HG02571 (cell line): ENCODE results near the gene TACR2.
"Not testable (repeated sequence)": the region's sequence is repeated elsewhere in the genome, so short reads cannot be mapped to it uniquely, and the experiment has no call there.

ENCODE experiments used
- ATAC-seq: cut with Tn5 transposase; IDR thresholded peaks from one replicate; pipeline ENCODE4 v1.9.1; 2021; ENCODE audit warnings: mild to moderate bottlenecking, moderate library complexity; ENCODE audit not compliant: unreplicated experiment

TACR2 gene

DNA sequence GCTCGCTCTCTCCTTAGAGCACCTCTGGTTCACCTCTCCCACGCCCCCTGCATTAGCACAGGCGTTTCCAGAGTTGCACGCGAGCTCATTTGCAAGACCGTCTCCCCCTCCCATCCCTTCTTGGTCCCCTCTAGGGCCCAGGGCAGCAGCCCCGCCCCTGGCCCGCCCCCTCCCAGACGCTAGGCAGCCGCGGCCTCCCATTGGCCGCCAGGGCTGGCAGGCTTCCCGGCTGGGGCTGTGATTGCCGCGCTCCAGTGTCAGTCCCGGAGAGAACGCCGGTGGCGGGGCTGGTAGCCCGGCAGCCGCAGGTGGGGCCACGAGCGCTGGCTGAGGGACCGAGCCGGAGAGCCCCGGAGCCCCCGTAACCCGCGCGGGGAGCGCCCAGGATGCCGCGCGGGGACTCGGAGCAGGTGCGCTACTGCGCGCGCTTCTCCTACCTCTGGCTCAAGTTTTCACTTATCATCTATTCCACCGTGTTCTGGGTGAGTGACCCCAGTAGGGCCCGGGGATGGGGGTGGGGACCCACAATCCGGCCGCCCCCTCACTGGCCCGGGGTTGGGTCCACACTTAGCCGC is 34.6 kb upstream of the TACR2 start, which contains the start of gene TSPAN15:
TSS of gene TSPAN15 (plus strand) at position 257 of the 575 bp plus-strand sequence. CDS start at position 387, 130 bp downstream.
- peak; percentile 79 for ATAC-seq

DNA sequence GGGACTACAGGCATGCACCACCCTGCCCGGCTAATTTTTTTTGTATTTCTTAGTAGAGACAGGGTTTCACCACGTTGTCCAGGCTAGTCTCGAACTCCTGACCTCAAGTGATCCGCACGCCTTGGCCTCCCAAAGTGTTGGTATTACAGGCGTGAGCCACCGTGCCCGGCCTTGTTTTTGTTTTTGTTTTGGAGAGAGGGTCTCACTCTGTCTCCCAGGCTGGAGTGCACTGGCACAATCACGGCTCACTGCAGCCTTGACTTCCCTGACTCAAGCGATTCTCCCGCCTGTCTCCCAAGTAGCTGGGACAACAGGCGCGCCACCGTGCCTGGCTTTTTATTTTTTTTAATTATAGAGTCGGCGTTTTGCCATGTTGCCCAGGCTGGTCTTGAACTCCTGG is 33.7 kb upstream of the TACR2 start:
- not testable (repeated sequence) for ATAC-seq

DNA sequence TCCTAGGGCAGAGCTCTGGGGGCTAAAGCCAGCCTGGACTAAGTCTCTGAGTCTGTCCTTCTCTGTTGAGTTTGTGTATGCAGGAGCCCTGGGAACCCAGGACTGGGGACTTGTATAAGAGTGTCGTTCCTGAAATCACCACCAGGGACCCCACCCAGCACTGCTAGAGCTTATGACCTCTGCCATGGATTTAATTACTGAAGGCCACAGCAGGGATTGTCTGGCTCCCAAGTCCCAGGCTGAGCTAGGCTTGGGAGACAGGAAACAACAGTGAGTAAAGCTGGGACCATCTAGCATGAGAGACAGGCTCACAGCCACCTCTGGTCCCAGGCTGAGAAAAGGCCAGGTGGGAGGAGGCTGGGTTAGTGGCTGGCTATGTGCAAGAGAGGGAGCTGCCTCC is 33.1 kb upstream of the TACR2 start:
- no peak for ATAC-seq

DNA sequence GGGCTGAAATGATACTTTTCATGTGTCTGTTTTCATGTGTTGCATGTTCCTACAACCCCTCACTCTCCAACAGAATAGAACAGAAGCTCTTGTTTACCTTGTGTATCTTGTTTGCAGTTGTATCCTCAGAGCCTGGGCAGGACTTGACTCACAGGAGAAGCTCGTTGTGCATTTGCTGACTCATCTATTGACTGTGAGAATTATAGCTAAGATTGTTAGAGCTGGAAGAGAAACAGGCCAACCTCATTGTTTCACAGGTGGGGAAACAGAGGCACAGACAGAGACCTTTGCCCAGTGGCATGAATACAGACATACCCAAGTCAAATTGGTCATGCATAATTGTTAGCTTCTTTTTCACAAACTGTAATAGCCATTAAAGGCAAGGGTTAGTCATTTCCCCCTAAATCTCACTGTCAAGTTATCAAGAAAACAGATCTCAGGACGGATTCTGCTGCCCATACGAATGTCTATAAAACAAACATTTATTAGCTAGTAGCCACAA is 30.0 kb upstream of the TACR2 start:
- ATAC-seq = no peak

DNA sequence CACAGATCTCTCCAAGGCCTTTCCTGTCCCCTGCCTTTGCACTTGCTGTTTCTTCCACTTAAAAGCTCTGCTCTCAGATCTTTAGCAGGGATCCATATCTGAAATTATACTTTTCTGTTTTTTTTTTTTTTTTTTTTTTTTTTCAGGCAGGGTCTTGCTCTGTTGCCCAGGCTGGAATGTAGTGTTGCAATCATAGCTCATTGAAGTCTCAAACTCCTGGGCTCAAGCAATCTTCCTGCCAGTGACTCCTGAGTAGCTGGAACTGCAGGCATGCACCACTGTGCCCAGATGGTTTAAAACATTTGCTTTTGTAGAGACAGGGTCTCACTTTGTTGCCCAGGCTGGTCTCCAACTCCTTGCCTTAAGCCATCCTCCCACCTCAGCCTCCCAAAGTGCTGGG is 29.5 kb upstream of the TACR2 start:
- ATAC-seq = no peak

DNA sequence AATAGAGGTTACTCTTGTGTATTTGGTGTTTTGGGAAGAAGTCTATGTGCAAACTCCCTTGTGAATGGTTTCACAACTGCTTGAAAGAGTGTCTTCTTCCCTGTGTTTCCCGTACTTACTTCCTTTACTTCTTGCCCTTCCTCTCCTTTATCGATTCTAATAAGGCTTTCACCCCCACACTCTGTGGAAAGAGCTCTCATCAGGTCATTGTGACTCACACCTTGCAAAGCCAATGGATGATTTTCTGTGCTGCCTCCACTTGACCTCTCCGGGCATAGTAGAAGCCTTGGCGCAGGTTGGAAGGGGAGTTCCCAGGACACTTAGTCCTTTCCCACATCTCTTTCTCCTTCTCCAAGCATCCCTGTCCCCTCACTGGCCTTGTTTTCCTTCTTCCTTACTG is 28.3 kb upstream of the TACR2 start:
- ATAC-seq = no peak

DNA sequence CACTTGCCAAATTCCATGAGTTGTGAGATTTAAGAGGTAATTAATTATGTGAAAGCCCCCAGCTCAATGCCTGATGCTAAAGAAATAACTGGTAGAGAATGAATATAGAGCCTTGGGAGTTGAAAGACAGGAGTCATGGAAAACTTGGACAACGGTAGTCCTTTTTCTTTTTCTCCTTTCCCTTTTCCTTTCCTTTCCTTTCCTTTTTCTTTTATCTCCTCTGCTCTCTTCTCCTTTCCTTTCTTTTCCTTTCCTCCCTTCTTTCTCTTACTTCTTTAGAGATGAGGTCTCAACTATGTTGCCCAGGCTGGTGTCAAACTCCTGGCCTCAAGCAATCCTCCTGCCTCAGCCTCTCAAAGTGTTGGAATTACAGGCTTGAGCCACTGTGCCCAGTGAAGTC is 26.6 kb upstream of the TACR2 start:
- ATAC-seq = no peak

DNA sequence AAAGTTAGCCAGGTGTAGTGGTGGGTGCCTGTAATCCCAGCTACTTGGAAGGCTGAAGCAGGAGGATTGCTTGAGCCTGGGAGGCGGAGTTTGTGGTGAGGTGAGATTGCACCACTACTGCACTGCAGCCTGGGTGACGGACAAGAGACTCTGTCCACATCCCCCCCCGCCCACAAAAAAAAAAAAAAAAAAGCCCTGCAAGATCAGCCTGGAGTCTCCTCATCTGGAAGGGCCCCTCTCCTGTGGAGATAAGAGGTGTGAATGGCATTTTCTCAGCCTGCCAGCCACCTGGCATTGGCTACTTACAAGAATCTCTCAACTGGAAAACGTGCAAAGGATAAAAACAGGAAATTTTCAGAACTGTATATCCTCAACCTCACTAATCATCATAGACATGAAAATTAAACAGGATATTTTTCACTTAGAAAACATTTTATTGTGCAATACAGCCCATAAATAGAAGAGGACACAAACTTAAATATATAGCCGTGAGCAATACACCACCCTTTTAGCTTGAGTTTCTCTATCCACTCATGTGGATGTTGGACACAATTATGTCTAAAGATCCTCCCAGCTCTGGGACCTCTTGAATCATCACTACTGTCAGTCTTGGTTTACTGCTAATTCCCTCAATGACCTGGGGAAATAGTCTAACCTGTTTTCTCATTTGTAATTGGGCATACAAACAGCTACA is 23.2 kb upstream of the TACR2 start:
- no peak for ATAC-seq

DNA sequence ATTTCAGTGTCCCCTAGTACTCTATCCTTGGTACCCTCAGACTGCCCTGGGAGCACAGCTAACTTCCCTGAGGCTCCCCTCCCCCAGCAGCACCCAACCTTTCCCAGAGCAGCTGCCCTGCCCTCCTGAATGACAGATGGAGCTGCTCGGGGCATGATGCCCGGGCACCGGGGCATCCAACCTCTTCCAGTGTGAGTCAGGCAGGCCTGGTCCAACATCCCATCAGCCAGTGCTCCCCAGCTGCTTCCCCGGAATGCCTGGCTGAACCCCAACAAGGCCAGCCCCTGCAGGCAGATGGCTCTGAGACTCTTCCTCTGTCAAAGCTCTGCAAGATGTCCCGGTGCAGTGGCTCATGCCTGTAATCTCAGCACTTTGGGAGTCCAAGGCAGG is 22.6 kb upstream of the TACR2 start:
- no peak for ATAC-seq

DNA sequence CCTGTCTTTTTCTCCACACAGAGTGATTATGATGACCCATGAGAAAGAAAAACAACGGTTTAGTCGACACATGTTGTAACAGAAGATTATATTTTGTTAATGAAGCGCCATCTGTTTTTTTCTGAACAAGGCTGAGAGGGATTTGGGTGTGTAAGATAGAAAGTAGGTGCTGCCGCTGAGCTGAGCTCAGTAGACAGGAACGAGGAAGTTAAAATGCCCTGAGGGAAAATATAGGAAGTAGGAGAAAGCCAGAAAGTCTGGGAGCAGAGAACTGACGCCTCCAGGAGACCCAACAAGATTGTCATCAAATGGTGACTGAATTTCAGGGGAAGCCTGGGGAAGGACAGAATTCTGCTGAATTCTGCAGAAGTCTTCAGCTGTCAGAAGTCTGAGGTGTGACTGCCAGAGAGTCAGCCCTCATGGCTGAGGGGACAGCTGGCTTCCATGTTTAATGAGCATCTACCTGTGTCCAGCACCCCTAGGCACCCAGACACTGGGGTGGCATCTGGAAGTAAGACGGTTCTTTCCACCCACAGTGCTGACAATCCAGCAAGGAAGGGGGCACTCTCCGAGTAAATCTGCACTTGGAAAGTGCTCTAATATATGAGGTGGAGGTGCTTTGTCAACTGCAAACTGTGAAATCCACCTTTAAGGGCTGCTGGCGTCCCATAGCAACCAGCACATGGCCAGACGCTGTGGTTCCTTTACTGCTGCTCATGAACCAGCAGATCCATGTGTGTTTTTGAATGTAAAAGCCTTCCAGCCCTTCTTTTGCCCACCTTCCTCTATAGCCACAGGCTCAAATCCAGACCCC is 22.0 kb upstream of the TACR2 start:
- ATAC-seq = no peak

DNA sequence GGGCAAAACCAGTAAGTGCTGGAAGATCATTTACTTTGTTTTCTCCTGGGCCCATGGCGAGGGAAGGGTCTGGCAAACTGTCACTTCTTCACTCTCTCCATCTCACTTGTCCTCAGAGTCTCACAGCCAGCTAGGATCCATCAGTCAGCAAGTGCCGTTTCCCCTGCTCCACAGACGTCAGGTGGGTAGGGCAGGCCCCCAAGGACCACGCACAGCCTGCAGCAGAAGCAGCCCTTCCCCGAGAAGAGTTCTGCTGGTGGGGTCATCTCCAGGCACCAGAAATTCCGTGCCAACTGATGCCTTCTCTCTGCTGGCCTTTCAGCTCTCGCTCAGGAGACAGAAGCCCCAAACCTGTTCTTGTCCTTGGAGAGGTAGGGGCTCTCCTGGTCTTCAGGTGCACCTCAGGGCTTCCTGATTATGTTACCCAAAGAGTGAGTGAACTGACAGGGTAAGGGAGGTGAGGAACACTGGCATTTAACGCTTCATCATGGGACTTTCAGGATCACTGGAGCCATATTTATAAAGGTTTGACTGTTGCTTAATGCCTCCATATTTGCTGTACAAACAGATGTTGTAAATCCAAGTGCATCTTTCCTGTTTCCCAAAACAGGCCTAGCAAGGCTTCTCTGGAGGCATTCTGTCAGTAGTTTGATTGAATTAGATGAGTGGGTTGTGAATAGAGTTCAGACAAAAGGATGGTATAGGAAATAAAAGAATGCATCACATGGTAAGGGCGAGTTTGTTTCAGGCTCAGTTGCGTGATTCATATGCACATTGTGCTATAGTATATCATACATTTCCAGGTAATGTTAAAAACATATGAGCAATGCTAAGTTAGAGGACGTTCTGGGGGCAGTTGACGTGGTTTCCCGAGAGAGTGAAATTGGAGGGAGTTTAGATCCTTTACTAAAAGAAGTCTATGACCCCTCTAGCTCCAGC is 20.9 kb upstream of the TACR2 start:
- ATAC-seq = no peak

DNA sequence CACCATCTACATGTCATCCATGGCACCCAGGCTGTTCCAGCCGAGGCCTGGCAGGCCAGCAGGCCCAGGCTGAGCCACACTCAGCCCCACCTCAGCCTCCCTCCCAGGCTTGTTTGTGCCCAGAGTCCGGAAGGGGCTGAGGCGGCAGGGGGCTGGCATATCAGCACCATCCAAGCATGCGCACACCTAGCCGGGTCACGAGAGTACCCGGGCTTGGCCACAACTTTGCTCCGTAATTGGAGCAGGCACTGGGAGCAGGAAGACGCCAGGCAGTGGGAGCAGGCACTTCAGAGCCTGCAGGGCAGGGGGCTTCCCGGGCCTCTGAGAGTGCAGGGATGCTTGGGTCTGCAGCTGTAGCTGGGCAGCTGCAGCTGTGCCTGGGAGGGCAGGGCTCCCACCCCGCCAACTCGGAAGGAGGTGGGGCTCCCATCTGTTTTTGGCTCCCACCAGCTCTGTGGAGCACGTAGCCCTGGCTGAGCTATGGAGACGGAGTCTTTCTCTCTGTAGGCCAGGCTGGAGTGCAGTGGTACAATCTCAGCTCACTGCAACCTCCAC is 19.3 kb upstream of the TACR2 start:
- ATAC-seq = no peak

DNA sequence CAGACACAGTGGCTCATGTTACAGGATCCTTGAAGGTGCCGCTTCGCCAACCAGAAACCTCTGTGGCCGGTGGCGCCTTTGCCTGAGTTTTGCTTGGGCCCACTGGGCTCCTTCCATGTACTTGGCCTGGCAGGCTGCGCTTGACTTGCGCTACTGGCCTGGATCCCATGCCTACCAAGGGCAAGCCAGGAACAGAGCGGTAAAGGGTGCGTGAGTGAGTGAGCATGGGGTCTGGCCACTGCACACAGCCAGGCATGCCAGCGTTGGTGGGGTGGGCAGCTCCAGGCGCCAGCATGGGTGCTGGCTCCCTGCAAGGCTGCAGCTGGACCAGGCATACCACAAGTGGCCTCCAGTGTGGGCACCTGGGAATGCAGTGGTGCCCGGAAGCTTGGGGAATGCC is 18.2 kb upstream of the TACR2 start:
- ATAC-seq = no peak

DNA sequence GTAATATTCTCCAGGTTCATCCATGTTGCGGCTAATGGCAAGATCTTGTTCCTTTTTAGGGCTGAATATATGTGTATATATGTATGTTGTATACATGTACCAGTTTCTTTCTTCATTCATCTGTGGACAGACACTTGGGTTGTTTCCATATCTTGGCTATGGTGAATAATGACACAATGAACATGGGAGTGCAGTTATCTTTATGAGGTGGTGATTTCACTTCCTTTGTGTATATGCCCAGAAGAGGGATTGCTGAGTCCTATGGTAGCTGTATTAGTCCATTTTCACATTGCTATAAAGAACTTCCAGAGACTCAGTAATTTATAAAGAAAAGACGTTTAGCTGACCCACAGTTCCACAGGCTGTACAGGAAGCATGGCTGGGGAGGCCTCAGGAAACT is 17.5 kb upstream of the TACR2 start:
- no peak for ATAC-seq

DNA sequence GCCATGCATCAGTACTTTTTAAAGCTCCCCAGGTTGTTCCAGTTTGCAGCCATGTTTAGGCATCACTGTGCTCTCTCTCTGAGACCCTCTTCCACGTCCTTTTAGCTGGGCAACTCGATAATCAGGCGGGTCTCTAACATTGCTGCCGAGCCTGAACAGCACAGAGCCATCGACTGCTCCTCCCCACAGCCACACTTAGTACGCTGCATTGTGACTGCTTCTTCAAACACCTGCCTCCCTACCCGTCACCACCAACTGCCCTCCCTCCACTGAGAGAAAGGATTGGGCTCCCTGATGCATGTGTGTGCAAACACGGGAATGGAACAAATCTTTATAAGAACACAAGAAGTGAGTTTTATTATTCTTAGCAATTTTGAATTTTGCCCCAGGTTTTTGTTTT is 11.4 kb upstream of the TACR2 start:
- no peak for ATAC-seq

DNA sequence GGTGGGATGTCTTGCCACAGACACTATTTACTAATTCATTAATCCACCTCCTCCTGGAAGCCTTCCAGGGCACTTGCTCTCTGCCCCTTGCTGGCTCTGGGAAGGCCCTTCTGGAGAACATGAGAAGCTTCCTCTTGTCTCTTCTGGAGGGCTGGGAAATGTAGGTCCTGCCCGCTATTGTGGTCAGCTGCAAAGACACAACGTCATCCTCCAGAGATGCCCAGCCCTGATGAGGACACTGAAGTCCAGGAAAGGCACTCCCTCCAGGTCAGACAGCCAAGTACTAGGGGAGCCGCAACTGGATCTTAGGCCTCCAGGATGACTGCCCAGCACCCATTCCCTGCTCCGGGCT is 9.6 kb upstream of the TACR2 start:
- no peak for ATAC-seq

DNA sequence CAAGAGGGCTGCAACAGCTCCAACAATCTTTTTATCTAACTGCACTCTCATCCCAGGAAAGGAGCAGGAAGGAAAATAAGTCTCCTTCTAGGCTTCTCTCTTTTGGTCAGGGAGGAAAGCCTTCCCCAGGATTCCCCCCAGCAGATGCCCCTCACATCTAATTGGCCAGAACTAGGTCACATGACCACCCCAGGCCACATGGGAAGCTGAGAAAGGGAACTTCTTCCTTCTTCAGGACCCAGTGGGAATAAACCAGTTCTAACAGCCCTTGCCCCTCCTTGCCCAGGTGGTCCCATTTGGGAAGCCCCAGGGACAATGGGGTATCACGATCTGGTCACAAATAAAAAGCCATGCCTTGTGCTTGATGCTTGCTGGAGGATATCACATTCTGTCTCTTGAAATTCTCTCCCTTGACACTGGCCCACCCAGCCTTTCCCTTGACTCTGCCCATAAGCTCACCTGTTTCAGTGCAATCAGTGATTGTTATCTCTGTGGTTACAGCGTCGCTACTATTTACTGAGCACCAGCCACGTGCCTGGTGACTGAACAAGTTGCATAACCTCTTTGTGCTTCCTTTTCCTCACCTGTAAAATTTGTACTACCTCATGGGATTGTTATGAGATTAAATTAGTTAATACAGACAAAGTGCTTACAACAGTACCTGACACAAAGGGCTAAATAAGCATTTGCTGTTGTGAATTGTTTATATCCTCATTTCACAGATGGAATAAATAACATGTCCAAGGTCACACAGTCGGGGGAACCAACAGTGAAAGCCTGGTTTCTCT is 9.0 kb upstream of the TACR2 start:
- ATAC-seq = no peak

DNA sequence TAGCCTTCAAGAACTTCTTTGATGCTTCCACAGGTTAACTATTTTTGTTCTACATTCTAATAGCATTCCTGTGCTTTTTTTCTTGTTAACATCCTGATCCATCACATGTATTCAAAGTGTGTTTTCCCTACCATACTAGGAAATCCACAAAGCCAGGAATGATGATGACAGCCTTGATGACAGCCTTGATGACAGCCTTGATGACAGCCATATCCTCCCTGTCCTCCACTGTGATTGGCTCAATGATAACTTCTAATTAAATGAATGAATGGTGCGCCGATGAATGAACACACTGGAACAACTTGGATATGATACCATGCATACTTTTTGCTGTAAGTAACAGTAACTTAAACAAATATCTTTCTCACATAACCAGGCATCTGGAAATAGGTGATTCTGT is 8.3 kb upstream of the TACR2 start:
- ATAC-seq = no peak

DNA sequence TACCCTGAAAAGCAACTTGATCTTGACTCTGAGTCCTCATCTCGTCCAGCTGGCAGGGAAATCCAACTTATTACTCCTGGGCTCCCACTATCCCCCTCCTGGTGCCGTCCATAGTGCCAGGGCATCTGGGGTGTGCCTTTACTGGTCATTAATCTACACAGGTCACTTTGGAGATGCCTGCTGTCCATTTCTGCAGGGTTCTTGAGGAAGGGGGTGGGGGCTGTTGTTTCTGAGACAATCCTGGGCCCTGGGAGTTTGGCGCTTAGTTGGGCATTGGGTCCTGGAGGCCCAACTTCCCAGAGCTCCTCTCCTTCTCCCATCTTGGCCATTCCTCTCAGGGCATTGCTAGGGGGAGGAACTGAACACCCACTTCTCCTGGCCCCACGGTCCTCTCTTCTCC is 6.0 kb upstream of the TACR2 start:
- ATAC-seq = no peak
